ENCODE results near the gene XCL1.

XCL1 gene

GRCh38 chr1:168607872-168608428, 31.5 kb downstream of the XCL1 start:
- DNase-seq: no peak

GRCh38 chr1:168608796-168609715, 32.7 kb downstream of the XCL1 start:
- no peak for DNase-seq

GRCh38 chr1:168609741-168610510, 33.5 kb downstream of the XCL1 start:
- no peak for DNase-seq

- no peak for DNase-seq
Observed at GRCh38 chr1:168613038-168613451, 36.6 kb downstream of the XCL1 start.

- DNase-seq: no peak
Observed at GRCh38 chr1:168613691-168614231, 37.4 kb downstream of the XCL1 start.

- no peak for DNase-seq
Observed at GRCh38 chr1:168614235-168614634, 37.8 kb downstream of the XCL1 start.

GRCh38 chr1:168615965-168616364, 39.6 kb downstream of the XCL1 start:
- no peak for DNase-seq

GRCh38 chr1:168617974-168618750, 41.8 kb downstream of the XCL1 start:
- no peak for DNase-seq

GRCh38 chr1:168618886-168619285, 42.5 kb downstream of the XCL1 start:
- no peak for DNase-seq

- DNase-seq: no peak
Observed at GRCh38 chr1:168621356-168621755, 45.0 kb downstream of the XCL1 start.

GRCh38 chr1:168623003-168623828, 46.8 kb downstream of the XCL1 start:
- no peak for DNase-seq

- DNase-seq: no peak
Observed at GRCh38 chr1:168623831-168624230, 47.4 kb downstream of the XCL1 start.

GRCh38 chr1:168626326-168626725, 49.9 kb downstream of the XCL1 start:
- DNase-seq: no peak

GRCh38 chr1:168627370-168627769, 51.0 kb downstream of the XCL1 start:
- DNase-seq: no peak

- DNase-seq: no peak
Observed at GRCh38 chr1:168628807-168629206, 52.4 kb downstream of the XCL1 start.

GRCh38 chr1:168629466-168629865, 53.1 kb downstream of the XCL1 start:
- no peak for DNase-seq

Data from CD4-positive, alpha-beta T cell treated with Interleukin-12 subunit alpha and Interleukin-12 subunit beta, for 1 hour (primary cell).